Erythroblast (primary cell): ENCODE results near the gene ACAT2.

Experiments
- GATA1 ChIP-seq: IDR thresholded peaks from 2 replicates; pipeline ENCODE4 v1.6.1; 2011; ENCODE audit warnings: low read depth, mild to moderate bottlenecking, control low read depth, low read length, moderate library complexity
- POLR2A ChIP-seq: IDR thresholded peaks from 2 replicates; pipeline ENCODE4 v1.6.1; 2011; ENCODE audit warnings: mild to moderate bottlenecking, low read length

DNA sequence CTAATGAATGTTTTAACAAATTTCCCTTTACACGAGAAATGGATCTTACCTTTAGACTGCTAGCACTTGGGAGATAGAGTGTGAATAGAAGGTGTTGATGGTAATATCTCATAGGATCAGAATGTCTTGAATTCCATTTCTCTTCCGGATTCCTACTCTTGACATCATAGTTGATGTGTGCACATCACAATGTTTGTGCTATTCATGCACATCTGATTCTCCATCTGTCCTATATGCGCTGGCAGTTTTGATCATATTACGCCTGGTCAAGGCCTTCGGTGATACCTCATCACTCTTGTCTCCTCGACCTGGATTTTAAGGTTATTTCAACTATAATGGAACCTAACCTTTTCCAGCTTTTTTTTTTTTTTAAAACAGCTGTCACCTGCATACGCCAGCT, 16.8 kb upstream of the ACAT2 start:
- no peak for TF ChIP-seq POLR2A
- TF ChIP-seq GATA1 = no peak
